Measurements from ENCODE around the gene TACC3.

DNA sequence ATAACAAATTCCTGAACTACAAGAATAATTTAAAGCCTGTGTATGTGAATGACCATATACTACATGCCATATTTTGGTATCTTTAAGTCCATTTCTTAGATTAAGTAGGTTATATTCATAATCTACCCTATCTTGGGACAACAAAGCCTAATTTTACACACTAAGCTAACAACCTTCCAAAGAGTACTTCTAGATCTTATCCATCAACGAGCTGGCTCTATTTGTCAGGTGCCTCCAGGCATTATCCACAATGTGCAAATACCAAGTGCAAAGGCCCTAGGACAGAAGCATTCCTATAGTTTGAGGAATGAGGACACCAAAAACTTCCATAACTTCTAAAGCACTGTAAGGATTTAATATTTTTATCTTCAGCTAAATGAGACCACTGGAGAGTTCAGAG lies 12.7 kb upstream of the TACC3 start:
- TF ChIP-seq, protein P1, sequence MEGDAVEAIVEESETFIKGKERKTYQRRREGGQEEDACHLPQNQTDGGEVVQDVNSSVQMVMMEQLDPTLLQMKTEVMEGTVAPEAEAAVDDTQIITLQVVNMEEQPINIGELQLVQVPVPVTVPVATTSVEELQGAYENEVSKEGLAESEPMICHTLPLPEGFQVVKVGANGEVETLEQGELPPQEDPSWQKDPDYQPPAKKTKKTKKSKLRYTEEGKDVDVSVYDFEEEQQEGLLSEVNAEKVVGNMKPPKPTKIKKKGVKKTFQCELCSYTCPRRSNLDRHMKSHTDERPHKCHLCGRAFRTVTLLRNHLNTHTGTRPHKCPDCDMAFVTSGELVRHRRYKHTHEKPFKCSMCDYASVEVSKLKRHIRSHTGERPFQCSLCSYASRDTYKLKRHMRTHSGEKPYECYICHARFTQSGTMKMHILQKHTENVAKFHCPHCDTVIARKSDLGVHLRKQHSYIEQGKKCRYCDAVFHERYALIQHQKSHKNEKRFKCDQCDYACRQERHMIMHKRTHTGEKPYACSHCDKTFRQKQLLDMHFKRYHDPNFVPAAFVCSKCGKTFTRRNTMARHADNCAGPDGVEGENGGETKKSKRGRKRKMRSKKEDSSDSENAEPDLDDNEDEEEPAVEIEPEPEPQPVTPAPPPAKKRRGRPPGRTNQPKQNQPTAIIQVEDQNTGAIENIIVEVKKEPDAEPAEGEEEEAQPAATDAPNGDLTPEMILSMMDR (tag by site-specific recombination; IDR thresholded peaks at IDR 0.05) = no peak
- TF ChIP-seq REPIN1 (tag by site-specific recombination; IDR thresholded peaks at IDR 0.05; ENCODE audit: low read depth) (no peak), ZNF274 (IDR thresholded peaks at IDR 0.05; ENCODE audit: low read length) (no peak), ZNF274 (tag by site-specific recombination; IDR thresholded peaks at IDR 0.05; ENCODE audit: borderline replicate concordance) (no peak), ZNF114 (tag by site-specific recombination; IDR thresholded peaks at IDR 0.05) (no peak), ZNF530 (tag by site-specific recombination; IDR thresholded peaks at IDR 0.05; ENCODE audit: low read depth) (no peak), BCL11B (tag by site-specific recombination; IDR thresholded peaks at IDR 0.05; ENCODE audit: low read depth) (no peak), ZNF155 (tag by site-specific recombination; IDR thresholded peaks at IDR 0.05) (no peak), YY1 (tag by site-specific recombination; IDR thresholded peaks at IDR 0.05) (no peak), ZNF423 (tag by site-specific recombination; IDR thresholded peaks at IDR 0.05) (no peak)
- TF ChIP-seq, protein P2, sequence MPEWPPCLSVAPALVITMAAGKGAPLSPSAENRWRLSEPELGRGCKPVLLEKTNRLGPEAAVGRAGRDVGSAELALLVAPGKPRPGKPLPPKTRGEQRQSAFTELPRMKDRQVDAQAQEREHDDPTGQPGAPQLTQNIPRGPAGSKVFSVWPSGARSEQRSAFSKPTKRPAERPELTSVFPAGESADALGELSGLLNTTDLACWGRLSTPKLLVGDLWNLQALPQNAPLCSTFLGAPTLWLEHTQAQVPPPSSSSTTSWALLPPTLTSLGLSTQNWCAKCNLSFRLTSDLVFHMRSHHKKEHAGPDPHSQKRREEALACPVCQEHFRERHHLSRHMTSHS (tag by site-specific recombination; IDR thresholded peaks at IDR 0.05) = no peak
- TF ChIP-seq, protein P3, sequence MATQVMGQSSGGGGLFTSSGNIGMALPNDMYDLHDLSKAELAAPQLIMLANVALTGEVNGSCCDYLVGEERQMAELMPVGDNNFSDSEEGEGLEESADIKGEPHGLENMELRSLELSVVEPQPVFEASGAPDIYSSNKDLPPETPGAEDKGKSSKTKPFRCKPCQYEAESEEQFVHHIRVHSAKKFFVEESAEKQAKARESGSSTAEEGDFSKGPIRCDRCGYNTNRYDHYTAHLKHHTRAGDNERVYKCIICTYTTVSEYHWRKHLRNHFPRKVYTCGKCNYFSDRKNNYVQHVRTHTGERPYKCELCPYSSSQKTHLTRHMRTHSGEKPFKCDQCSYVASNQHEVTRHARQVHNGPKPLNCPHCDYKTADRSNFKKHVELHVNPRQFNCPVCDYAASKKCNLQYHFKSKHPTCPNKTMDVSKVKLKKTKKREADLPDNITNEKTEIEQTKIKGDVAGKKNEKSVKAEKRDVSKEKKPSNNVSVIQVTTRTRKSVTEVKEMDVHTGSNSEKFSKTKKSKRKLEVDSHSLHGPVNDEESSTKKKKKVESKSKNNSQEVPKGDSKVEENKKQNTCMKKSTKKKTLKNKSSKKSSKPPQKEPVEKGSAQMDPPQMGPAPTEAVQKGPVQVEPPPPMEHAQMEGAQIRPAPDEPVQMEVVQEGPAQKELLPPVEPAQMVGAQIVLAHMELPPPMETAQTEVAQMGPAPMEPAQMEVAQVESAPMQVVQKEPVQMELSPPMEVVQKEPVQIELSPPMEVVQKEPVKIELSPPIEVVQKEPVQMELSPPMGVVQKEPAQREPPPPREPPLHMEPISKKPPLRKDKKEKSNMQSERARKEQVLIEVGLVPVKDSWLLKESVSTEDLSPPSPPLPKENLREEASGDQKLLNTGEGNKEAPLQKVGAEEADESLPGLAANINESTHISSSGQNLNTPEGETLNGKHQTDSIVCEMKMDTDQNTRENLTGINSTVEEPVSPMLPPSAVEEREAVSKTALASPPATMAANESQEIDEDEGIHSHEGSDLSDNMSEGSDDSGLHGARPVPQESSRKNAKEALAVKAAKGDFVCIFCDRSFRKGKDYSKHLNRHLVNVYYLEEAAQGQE (tag by site-specific recombination; IDR thresholded peaks at IDR 0.05) = no peak

All from HEK293 (cell line).